NCI-H69 (cell line): ENCODE data around the gene RRAD.

Experiments used
- DNase-seq: peaks from one replicate; lab custom pipeline; 2025; lab: John Stamatoyannopoulos, UW

RRAD gene

DNA sequence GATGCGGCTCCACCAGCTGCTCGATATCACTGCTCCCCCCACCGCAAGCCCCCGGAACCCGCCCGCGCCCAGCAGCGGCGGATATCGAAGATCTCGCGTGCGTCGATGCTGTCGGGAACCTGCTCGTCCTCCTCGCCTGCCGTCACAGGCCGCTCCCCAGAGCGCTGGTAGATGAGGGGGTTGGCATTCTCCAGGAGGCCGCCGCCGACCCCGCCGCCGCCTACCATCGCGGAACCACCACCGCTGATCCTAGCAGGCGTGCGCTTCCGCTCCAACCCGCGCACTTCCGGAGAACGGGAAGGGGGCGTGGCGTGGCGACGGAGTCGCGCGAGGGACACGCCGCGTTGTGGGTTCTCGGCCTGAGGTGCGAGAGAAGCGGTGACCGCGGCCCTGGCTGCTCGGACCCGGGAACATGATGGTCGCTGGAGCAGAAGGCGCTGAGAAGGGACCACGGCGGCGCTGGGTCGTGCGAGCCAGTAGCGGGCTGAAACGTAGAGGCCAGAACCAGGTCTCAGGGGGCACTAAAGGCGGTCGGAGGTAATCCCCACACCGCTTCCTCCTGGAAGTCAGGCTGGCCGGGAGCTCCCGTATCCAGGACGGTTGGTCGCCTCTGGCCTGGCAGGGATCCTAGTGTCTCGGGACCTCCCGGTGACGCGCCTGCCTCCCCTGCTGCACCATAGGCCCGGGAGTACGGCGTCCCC lies 9.0 kb upstream of the RRAD start, which contains the start of gene CIAO2B:
Gene CIAO2B, minus strand, starts transcription at position 265 of the 701 bp plus-strand sequence. Its CDS starts 38 bp downstream, at position 227.
- DNase-seq, result peak; percentile 83

DNA sequence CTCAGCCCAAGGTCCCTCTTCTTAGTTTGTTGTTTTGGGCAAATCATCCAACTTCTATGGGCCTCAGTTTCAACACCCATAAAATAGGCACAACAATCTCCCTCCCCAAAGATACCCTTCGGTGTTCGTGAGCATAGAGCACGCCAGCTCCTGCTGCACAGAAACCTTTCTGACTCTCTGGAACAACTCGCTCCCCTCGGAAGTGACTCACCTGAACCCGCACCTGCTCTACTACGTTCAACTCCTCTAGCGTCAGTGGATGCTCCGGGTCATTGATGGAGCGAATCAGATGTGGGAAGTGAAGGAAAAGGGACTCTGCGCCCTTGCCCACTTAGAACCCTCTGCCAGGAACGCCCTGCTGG lies 8.4 kb upstream of the RRAD start:
- no peak for DNase-seq

DNA sequence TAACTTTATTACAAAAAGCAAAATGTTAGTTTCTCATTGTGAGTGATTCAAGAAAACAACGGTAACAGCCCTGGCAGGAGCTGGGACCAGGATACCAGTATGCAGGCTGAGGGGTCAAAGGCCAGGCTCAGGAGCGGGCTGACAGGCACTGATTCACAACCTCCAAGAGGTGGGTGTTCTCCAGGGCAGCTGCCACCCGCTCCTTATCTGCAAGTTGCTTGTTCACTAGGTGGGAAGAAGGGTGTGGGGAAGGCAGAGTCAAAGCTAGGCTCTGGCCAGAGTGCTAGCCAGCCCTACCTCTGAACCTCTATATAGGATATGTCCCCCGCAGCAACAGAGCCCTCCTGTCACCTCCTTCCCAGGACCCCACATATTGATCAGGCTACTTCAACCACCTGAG lies 6.7 kb upstream of the RRAD start:
- DNase-seq, result no peak

DNA sequence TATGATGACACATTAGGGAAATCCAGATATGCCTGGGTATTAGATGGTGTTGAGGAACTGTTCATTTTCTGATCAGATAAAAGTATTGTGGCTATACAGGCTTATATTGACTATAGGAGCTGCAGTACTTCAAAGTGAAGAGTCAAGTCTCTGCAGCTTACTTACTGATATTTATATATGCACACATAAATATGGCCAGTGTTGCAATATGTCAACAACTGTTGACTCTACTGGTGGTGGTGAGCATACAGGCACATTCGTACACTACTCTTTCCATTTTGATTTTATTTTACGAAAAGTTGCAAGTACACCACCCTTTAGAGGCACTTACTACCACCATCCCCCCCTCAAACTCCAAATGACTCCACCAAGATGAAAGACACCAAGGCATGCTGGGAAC lies 6.3 kb upstream of the RRAD start:
- no peak for DNase-seq

DNA sequence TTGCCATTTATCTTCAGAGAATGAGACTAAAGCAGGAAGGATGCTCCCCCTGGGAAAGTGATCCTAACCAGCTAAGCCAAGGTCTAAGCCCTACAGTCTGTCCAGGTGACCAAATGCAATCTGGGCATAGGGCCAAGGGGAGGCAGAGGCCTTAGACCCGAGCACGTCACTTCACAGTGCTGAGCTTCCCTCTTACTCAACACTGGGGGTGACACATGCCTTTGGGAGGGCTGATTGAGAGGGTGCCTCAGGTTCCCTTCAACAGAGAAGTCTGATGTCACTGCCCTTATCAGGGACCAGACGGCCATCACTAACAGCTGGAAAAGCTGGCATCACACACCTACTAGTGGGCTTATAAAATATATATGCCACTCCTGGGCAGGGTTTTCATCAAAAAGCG lies 4.9 kb upstream of the RRAD start:
- DNase-seq, result peak; percentile 24

DNA sequence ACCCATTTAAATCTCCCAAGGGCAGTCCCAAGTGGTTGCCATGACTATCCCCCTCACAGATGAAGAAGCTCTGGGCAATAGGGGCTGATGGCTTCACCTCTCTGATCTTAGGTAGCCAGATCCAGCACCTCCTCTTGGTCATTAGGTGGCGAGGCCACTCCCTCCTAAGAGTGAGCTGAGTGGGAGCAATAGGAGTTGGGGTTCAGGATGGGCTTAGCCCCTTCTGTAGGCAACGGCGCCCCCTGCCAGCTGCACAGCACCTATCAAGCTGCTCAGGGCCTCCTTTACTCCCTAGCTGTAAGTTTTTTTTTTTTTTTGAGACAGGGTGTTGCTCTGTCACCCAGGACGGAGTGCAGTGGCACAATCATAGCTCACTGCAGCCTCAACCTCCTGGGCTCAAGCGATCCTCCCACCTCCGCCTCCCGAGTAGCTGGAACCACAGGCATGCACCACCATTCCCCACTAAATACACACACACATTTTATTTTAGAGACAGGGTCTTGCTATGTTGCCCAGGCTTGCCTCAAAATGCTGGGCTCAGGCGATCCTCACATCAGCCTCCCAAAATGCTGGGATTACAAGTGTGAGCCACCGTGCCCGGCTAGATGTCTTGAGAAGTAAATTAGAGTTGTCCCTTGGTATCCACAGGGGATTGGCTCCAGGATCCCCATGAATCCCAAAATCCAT lies 3.5 kb upstream of the RRAD start:
- DNase-seq, result peak; percentile 12

DNA sequence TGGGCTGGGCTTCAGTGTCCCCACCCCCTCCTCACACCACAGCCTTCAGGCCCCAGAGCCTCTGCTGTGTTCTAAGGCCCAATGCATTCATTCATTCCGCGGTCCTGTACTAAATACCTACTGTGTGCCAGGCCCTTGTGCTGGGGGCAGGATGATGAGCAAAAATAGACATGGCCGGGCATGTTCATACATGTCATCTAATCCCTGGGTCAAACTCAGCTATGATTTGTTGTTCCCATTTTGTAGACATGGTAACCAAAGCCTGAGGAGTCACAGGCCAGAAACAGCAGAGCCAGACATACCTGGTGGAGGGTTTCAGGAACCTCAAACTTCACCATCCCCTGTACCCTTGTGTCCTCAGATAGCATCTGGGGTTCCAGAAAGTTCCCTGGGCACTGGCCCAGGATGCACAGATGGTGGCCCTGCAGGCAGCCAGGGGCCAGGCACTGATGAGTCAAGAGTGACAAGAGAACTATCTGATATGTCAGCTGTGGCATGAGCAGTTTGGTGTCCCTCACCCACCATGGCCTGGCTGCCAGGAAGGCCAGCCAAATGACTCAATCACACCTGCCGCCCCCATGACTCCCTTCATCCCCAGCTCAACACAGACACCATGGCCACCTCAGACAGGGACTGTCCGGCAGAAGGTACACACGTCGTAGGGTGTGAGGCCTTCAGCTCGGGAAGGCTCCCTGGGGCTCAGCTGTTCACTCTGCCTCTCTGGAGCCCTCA lies 2.7 kb upstream of the RRAD start:
- DNase-seq, result peak; percentile 9

DNA sequence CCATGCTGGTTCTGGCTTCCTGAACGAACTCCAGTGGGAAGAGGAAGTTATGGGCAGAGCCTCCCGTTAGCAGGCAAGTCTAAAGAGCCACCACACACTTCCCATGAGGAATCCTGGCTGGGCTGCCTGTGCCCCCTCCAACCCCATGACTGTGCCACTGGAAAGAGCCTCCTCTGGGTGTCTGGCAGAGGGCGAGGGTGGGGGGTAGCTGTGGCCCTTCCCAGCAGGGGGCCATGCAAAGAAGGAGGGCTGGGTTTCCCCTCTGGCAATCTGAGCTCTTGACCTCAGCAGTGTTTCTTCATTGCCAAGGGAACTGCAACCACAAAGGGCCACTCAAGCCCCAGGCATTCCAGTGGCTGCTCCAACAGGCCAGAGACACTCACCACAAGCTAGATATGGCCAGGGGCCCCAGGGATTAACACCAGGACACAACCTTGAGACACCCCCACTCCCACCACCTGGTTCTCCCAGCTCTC lies 1.7 kb upstream of the RRAD start:
- peak; percentile 5 for DNase-seq

DNA sequence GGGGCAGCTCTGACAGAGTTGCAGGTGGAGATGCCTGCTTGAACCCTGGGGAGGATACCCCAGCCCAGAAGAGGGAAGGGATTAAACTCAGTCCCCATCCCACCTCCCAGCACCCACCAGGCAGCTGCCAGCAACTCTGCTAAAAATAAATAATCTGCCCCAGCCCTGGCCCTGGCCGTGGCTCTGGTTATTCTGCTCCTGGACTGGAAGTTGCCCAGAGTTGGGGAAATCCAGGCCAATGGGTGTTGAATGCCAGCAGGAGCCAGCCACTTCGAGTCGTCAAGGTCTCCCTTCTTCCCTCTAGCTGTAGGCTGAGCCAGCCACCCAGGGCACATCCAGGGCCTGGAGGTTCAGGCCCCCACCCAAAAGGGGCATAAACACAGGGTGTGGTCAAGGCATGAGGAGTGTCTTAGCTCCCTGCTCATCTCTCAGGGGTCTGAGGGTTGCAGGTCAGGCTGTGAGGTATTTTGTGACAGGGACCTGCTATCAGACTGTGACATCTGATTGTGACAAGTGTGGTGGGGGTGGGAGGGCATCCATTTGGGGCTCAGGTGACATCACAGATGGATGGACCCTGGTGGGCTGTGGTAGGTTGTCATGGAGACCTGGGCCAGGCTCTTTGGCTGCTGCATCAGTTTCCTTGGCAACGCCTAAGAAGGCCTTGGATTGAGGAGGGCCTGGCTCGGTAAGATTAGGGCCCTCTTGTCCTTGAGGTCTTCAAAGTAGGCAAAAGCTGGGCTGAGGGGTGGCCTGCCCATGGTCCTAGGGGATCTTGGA lies 1.0 kb upstream of the RRAD start:
- no peak for DNase-seq

DNA sequence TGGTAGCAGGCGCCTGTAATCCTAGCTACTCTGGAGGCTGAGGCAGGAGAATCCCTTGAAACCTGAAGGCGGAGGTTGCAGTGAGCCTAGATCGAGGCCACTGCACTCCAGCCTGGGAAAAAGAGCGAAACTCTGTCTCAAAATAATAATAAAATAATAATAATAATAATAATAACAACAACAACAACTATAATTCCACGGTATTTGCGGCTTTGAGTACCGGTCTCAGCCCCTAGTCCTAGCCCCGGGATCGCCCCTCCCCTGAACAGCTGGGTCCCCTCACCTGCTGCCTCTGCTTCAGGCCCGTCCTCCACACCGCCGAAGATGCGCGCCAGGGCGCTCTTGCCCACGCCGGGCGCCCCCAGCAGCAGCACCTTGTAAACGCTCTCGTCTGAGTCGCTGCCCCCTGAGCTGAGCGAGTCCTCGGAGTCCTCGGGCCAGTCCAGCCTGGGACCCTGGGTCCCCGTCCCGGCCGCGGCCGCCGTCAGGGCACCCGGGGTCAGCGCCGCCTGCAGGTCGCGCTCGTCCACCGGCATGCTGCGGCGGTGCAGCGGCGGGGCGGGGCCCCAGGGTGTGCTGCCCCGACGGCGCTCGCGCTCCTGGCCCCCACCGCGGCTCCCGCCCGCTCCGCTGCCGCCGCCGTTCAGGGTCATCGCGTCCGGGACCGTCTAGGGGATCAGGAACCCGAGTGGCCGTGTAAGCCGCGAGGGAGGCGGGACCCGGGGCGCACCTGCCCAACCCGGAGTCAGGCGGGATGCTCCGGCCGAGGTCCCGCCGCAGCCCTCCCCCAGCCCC lies 611 bp downstream of the RRAD start:
- DNase-seq, result peak; percentile 28

DNA sequence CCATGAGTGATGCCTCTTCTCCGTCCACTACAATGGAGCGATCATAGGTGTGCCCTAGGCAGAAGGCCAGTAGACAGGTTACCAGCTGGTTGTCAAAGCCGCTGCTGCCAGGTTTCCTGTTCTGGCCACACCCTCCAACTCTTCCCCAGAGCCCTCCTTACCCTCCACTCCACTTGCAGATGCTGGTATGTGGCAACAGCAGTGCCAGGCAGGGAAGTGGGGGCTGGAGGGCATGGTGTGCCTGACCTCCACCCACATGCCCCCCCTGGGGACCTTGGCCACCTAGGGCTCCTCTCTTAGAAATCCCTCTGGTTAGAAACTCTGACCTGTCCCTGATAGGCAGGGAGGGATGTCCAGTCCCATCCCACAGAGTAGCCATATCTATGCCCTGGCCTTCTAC lies 1.5 kb downstream of the RRAD start:
- DNase-seq, result peak; percentile 20

DNA sequence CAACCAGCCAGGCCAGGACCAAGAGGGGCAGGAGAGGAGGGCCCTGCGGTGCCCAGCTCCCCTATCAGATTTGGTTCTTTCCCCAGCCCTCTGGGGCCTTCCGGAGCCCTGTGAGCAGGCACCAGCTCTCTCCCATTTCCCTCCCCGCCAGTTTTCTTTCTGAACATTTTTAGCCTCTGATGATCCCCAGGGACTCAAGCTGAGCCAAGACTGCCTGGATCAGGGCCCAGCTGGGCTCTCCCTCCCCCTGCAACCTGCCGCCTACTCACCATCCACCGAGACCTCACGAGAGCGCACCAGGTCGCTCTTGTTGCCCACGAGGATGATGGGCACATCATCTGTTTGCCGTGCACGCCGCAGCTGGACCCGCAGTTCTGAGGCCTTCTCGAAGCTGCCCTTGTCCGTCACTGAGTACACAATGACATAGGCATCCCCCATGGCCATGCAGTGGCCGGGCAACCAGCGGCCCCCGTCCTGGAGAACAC lies 2.0 kb downstream of the RRAD start:
- peak; percentile 33 for DNase-seq

DNA sequence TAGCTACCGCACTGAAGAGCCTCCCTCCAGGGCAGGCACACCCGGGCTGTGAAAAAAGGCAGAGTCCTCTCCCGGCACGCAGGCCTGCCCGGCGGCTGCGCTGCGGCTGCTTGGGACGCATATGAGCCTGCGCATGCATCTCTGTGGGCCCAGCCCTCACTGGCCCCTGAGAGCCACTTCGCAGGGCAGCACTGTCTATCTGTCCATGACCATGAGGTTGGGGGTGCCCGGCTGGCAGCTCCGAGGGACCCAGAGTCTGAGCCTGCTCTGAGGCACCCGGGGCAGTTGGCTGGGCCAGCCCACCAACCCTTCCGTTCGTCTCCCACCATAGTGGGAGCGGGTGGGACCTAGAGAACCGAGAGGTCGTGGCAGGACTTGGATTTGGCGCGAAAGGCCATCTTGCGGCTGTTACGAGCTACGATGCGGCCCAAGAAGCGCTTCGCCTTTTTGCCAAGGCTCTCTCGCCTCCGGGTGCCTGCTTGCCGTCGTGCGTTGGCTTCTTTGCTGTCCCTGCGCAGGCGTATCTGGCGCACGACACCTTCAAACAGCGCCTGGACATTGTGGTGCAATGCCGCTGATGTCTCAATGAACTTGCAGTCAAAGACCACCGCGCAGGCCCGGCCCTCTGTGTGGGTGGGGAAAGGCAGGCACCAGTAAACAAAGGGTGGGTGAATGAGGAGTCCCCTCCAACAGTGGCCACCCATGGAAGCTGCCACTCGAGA lies 3.4 kb downstream of the RRAD start:
- no peak for DNase-seq

DNA sequence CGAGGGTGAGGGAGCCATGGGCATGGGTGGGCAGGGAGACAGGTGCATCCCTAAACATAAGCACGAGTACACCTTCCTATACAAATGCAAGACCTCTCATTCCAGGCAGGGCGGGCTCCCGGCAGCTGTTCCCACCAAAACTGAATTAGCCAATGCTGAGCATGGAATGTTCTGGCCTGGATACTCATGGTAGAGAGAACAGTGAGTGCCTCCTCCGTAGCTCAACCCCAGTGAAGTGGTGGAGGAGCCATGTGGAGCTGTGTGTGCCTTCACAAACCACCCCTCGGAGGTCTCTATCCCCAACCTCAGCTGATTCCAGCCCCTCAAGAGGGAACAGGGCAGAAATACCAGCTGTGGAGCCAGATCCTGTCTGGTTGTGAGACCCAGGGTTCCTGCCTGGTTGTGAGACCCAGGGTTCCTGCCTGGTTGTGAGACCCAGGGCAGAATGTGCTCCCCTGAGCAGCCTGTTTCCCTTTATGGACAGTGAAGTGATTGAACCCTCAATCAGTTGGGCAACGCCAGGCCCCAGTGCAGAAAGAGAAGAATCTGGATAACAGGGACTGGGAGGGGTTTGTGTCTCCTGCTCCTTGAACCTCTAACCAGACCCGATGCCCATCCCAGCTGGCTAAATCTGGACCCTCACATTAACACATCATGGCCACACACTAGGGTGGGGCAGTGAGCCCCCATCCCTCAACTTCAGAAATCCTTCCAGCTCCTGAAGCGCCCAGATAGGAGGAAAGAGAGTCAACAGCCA lies 4.2 kb downstream of the RRAD start:
- DNase-seq, result no peak

DNA sequence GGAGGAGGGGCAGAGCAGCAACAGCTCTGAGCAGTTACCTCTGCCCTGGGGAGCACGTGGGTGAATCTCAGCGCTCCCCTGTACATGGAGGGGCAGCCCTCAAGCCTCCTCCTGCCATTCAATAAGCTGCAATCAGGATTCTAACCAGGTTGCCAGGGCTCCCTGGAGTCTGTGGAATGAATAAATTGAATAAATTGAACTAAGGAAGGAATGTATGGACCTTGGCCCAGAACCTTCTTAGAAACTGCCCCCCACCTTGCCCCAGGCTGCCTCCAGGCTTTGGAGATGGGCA lies 5.1 kb downstream of the RRAD start:
- no peak for DNase-seq

DNA sequence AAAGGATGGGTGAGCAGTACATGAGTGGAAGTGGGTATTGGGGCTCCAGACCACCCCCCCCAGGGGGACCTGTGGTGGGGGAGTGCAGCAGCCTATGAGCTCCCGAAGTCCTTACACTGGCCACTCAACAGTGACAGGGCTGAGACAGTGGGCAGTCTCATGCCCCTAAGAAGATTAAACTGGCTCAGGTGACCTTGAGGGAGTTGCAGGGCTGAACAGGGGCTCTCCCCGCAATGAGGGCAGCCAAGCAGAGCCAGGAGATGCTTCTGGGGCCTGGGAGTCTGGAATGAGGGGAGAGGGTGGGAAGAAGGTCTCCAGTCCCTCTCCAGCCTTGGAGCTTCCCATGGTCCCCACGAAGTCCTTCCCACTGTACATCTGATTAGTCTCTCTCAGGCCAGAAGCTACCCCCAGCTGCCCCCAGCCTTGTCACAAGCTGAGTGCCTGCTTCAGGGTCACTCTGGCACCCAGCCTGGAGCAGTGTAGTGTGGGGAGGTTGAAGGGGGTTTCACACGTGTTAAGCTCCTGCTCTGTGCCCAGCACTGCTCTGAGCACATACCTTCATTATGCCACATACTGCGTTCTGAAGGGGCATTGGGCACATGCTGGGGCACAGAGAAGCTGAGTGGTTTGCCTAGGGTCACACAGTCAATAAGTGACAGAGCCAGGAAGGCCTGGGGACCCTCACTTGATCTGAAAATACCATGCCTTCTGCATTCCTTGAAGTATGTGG lies 5.6 kb downstream of the RRAD start:
- no peak for DNase-seq

DNA sequence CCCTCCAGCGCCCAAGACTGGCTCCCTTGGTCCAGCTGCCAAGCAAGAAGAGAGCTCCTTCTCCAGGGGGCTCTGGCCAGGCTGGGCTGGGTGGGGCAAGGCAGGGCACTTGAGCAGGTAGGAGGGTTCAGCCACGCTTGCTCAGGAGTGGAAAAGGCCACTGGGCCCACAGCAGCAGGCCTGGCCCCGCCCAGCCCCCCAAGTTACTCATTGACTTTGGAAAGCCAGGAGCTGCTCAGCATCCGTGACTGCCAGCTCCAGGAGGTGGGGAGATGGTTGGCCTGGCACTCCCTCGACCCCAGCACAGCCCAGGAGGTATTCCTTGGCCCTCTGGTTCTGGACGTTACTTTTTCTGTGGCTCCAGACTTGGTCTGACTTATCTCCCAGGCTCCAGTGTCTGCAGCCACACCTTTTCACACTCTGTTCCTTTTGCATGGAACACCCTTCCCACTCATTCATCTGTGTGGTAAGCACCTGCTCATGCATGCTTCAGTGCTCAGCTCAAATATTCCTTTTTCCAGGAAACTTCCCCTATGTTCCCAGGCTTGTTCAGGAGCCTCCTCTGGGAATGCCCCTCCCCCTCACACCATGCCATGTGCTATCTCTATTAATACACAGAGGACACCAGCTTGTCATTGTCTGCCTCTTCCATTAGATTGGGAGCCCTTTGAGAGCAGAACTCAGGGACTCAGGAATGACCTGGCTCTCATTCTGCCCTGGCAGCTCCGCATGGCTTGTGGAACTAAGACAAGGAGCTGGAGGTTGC lies 6.3 kb downstream of the RRAD start, which contains the start of gene CDH16:
Gene CDH16, minus strand, starts transcription at position 83 of the 766 bp plus-strand sequence. CDS start 820 bp downstream, outside the sequence.
- no peak for DNase-seq

DNA sequence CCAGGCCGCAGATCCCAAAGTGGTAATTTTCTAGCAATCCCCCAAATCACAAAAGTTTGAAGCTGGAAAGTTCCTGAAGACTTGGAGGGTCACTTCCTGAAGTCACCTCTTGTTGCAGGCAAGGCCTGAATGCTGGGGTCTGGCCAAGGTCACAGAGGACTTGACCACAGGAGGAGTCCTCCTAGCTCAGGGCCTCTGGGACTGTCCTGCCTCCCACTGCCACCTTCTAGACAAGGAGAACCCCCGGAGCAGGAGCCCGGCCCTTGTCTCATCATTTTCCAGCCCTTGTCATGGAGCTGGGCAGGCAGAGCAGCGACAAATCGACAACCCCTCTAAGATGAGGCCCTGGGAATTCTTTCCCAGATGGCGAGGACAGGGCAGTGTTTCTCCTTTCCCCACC lies 7.0 kb downstream of the RRAD start:
- DNase-seq, result no peak
